ENCODE results near the gene PRDX3.
A peak's percentile ranks its signal among the peaks of the same experiment; 100 is the strongest.
"Not testable (repeated sequence)": the region's sequence is repeated elsewhere in the genome, so short reads cannot be mapped to it uniquely, and the experiment has no call there.

PRDX3 gene

DNA sequence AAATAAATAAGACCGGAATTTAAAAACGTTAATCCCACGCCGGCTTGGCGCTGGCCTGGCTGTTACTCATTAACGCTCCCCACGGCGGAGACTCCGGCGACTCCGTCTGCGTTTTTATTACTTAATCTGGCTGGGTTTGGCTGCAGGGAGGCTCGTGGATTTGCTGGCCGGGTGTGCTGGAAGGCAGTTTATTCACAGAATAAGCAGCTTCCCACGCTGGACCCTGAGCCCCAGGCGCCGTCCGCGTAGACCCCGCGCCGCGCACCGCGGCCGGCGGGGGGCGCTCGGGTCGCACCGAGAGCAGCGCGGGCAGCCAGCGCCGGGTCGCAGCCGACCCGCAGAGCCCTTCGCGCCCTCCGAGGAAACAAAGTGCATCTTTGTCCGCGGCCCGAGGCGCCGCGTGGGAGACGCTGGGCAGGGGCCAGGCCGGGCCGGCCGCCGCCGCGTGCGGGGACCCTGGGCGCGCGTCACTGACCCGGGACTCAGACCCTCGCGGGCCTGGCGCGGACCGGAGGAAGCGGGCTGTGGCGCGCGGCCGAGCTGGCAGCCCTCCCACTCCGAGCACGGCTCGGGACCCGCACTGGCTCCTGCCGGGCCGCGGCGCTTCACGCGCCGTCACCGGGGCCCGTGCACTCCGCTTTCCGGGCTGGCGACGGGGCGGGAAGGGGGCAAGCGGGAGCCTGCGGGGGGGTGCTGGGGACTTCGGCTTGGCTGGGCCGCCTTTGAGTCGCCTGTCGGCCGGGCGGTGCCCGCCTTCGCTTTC is 28.2 kb upstream of the PRDX3 start:
- DNase-seq (ENCODE audit: low spot score) = peak; percentile 69

DNA sequence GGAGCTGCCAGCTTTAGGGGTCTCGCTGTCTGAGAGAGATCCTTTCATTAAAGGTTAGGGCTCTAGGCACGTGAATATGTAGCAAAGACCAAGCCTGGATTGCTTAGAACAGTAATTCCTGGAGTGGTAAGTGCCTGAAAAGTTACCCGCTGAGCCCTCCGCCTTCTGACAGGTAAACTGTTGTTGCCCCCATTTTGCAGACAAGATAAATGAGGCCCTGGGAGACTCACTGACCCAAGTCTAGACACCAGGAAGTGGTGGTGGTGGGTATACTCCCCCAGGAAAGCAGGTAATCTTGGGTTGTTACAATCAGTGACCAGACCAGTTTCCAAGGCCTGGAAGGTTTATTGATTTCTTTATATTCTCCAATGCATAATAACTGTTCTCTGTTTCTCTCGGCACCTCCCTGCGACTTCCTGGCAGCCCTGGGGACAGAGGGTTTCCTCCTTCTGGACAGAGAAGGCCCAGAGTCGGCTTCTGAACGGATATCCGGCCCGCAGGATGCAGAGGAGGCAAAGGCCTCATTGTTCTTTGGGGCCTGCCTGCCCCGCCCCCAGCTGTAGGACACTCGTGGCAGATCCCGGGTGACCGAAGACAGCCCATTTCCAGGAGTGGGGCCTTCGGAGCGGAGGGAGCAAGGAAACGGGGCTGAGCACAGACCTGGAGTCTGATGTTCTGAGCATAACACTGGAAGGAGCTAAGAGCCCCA is 27.4 kb upstream of the PRDX3 start:
- DNase-seq (ENCODE audit: low spot score) = peak; percentile 73

DNA sequence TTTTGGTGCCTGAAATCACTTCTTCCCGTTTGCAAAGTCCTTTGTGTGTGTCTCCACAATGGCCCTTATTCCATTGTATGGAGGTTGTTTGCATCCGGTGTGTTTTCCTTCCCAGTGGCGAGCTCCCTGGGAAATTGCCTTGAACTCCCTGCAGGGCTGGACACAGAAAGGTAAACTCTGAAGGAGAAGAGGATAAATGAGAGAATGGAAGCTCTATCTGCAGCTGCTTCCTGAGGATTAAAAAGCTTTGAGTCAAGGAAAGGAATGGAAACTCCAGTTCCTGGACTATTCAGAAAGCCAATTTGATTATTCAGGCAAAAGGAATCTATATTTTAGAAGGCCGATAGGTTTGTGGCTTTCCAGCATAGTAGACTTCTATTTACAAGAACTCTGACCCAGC is 24.4 kb upstream of the PRDX3 start:
- DNase-seq (ENCODE audit: low spot score) = no peak

DNA sequence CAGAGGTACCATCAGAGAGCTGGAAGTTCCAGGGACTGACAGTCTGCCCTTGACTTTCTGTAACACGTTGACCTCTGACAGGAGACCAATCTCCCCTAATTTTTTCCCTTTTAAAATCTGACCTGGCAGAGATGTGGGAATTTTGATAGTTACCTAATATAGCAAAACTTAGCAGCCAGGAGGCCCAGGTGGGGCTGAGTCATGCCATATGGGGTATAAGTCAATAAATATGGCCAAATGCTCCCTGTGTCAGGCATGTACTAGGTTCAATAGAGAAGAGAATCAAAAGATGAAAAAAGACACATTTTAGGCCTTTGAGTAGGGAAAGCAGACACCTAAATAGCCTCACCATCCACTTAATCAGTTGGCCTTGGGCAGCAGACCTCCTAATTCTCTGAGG is 22.6 kb upstream of the PRDX3 start:
- no peak for DNase-seq (ENCODE audit: low spot score)

DNA sequence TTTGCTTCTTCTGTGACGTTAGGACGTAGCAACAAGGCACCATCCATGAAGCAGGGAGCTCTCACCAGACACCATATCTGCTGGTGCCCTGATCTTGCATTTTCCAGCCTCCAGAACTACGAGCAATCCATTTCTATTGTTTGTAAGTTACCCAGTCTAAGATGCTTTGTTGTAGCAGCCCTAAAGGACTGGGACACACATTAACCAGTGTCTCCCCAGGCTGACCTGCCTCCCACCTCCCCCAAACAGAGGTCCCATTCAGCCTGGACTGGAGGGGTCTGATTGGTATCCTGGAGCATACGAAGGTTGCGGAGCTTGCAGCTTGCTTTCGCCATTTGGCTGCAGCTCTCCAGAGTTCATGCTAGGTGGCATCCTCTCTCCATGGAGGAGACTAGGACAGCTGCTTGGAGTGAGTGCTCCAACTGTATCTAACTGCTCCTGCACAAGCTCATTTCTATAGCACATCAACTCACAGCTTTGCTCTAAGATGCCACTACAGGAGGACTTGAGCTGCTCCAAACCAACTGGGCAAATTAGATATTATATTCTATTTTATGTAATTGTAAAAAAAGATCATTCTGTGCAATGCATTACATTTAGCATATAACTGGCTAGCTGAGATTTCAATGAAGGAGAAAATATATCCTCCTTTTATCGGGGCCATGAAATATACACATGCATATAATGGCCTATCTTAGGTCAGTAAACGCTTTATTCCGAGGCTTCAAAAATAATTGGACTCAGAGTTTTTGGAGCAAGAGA is 20.8 kb upstream of the PRDX3 start:
- DNase-seq (ENCODE audit: low spot score) = peak; percentile 87

DNA sequence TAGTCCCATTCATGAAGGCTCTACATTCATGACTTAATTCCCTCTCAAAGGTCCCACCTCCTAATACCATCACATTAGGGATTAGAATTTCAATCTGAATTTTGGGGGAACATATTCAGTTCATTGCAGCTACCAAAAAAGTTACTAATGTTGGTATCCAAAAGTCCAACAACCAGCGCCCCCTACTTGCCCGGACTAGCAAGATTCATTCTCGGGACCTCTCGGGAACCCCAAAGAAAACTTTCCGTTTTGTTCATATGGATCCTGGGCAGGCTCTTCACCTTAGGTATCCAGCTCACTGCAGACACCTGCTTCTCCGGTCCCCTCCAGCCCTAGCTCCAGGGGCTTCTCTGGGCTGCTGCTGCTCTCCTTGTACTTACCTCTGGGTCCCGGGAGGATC is 19.8 kb upstream of the PRDX3 start:
- no peak for DNase-seq (ENCODE audit: low spot score)

DNA sequence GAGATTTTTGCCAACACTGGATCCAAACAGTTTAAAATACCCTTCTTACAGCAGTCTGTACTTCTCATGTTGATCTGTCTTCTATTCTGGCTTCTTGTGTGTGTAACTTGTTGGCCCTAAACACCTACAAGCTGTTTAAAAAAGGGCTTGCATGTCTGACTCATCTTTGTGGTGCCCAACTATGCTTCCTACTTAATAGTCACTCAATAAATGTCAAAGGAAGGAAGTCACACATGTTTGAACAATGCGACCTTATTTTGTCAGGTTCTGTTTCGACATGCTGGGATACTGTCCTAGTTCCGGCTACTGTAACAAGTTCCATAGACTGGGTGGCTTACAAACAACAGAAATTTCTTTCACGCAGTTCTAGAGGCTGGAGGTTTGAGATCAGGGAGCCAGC is 19.3 kb upstream of the PRDX3 start:
- no peak for DNase-seq (ENCODE audit: low spot score)

DNA sequence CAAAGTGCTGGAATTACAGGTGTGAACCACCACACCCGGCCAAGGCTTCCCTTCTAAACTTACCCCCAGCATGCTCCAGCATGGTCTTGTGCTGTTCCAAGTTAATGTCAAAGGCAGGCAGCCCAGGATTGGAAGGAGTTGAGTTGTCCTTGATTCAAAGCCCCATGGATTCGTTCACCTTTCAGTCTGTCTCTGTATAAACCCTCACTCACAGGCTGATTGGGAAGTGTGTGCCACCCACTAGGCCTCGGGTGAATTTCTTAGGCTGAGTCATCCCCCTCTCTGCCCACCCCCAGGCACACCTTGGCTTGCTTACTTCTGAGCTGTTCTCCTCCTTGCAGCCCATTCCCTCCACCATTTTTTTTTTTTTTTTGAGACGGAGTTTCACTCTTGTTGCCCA is 13.3 kb upstream of the PRDX3 start:
- no peak for DNase-seq (ENCODE audit: low spot score)

DNA sequence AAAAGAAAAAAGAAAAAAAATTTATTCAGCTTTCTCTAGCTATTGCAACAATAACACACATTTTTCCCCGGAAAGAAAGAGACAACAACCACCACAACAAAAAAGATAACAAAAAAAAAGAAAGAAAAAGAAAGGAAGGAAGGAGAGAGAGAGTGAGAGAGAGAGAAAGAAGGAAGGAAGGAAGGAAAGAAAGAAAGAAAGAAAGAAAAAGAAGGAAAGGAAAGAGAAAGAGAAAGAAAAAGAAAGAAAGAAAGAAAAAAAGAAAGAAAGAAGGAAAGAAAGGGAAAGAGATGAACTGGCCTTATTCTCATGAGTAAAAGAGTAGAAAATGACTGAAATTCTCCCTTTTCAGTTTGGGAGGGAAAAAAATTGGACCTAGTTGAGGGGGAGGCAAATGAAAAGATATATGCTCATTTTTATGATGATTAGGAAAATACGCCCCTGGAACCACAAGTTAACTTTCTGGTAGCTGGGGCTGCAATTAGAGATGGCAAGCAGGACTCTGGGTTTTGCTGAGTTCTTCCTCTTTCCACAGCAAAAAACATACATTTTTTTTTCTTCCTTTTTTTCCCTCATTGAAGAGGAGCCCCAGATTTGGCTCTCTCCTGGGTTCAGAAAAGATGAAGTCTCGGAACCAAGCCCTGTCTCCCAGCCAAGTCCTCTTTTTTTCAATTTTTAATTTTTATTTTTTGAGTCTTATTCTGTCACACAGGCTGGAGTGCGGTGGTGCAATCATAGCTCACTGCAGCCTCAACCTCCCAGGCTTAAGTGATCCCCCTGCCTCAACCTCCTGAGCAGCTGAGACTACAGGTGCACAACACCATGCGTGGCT is 12.6 kb upstream of the PRDX3 start:
- DNase-seq (ENCODE audit: low spot score) = no peak

DNA sequence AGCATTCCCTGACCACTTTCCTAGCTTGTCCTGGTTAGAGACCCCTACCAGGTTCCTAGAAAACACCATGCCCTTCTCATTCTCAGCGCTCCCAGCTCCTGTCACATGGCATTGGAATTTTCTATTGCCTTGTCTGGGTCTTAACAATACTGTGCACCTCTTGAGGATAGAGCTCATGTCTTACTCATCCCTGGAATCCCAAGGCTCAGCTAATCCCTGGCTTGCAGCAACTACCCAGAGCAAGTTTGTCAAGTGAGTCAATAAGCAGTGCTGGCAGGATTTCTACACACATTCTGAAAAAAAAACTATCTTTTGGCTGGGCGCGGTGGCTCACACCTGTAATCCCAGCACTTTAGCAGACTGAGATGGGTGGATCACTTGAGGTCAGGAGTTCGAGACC is 11.7 kb upstream of the PRDX3 start:
- DNase-seq (ENCODE audit: low spot score) = no peak

DNA sequence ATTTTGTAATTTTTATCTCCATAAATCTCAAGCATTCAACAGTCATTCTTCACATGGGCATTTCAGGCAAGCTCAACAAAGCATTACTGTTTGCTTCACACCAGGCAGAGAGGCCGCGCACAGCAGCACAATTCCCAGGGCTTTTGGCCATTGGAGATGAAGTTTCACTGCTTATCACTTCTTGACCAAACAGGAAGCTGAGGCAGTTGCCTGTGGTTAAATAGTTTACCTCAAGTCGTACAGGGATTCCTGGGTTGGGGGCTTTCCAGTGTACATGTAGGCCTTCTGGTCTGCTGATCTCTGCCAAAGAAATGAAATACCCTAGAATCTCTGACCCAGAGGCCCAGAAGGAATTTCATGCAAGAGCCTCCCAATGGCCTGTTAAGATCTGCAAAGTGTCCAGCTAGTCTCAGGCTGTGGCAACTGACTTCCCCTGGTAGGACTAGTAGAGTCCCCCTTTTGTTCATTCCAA is 11.2 kb upstream of the PRDX3 start:
- no peak for DNase-seq (ENCODE audit: low spot score)

DNA sequence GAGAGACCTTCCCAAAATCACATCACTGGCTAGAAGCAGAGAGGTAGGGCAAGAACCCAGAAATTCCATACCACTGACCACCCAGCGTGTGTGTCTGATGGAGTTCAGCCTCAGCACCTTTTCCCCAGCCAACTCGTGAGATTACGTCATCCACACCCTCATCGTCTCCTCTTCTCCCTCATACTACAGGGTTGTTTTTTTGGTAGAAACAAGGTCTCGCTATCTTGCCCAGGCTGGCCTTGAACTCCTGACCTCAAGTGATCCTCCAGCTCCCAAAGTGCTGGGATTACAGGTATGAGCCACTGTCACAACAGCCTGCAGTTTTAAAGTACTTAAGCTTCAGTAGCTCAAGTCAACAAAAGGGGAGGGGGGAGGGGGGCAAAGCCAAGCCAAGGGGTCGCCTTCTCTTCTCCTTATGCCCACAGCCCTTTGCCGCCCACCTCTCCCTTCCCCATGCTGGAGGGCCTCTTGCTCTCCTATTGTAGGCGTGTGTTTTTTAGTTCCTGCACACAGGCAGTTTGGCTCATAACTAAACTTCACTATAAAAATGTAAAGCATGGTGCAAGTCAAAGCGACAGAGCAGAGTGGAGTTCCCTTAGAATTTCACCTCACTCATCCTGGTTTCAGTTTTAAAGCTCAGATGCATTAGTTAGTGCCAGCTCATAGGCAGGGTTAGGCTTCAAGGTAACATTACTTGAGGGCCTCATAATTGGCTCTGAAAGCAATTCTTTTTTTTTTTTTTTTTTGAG is 5.2 kb upstream of the PRDX3 start:
- DNase-seq (ENCODE audit: low spot score) = no peak

DNA sequence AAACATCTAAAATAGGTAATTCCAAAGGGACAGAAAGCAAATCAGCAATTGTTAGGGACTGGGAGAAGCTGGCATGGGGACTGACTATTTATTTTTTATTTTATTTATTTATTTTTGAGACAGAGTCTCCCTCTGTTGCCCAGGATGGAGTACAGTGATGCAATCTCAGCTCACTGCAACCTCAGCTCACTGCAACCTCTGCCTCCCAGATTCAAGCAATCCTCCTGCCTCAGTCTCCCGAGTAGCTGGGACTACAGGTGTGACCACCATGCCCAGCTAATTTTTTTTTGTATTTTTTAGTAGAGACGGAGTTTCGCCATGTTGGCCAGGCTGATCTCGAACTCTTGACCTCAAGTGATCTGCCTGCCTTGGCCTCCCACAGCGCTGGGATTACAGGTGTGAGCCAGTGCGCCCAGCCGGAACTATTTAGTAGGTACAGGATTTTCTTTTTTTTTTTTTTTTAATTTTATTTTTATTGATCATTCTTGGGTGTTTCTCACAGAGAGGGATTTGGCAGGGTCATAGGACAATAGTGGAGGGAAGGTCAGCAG is 2.3 kb upstream of the PRDX3 start:
- not testable (repeated sequence) for DNase-seq (ENCODE audit: low spot score)

DNA sequence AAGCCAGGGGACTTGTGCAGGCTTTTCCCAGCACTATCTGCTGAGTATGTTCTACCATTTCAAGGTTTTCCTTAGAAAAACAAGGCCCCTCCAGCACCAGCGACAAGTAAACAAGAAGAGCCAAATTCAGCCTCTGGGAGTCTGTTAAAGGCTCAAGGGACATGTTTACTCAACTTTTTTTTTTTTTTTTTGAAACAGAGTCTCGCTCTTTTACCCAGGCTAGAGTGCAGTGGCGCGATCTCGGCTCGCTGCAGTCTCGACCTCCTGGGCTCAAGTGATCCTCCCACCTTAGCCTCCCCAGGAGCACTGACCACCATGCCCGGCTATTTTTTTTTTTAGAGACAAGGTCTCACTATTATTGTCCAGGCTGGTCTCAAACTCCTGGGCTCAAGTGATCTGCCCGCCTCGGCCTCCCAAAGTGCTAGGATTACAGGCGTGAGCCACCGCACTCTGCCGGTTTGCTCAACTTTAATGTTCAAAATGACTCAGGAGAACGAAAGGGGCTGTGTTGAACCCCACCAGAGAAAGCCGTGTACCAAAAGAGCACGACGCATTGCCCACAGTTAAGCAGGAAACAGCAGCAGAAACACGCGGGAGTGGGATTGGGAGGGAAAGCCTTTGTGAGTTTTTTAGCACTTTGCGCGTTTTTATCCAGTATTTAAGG is 772 bp downstream of the PRDX3 start:
- DNase-seq (ENCODE audit: low spot score) = no peak

DNA sequence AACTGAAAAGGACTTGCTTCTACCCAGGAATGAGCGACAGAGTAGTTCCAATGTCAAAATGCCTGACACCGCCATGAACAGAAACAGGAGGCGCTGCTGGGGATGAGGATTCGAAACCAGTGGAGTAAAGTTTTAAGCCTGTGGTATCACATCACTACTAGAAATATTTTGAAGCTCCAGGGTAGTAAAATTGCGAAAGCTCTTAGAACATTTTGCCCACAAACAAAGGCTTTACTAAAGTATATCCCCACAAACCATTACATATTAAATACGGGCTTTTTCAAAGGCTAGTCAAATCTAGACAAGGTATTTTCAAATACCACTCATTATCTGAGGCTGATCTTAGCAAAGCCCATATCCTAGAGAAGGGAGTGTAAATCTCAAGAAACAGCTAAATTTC is 2.4 kb downstream of the PRDX3 start:
- DNase-seq (ENCODE audit: low spot score) = no peak

DNA sequence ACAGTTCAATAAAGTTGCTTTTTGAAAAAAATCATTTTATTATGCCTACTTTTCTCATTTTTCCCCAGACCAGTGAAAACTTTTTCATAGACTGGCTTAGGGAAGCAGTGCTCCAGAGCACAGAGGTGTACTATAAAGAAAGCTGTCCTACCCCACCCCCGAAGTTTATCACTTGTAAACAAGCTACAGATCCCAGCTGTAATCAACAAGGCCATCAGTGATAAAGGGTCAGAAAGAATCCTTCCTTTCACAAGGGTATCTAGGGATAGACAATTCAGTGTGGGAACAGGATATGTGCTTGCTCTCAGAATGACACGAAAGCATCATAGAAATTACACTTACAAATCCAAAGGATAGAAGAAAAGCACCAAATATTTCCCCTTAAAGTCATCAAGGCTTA is 4.5 kb downstream of the PRDX3 start:
- DNase-seq (ENCODE audit: low spot score) = no peak

DNA sequence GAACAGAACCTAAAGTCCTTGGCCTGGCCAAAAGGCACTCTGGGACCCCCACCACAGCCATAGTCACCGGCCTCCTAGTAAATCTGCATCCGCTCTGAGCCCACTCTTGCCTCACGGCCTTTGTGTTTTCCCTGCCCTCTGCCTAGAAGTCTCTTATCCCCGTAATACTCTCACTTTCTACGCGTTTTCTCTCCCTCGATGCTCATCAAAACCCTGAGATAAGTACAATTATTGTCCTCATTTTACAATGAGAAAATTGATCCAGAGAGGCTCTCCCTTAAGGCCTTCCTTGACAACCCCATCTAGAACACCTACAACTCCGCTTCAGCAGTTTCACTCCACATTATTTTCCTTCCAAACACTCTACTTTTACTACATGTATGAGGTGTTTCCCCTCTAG is 11.6 kb downstream of the PRDX3 start:
- DNase-seq (ENCODE audit: low spot score) = no peak

DNA sequence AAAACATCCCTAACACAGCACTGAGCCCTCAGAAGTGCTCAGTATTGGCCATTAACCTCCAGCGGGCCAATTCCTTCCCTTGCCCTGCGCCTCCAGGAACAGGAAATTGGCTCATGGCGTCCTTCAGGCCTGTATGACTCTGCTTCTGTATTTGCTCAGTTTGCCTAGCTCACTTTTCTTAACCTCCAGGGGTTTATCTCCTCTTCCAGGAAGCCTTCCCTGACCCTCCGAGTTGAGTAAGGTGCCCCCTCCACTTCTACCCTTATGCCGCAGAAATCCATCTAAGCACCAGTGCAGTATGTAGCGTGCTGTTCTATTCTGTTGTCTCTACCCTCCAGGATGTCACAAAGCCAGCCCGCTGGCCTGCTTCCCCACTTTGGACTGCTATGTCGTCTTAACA is 12.0 kb downstream of the PRDX3 start:
- no peak for DNase-seq (ENCODE audit: low spot score)

DNA sequence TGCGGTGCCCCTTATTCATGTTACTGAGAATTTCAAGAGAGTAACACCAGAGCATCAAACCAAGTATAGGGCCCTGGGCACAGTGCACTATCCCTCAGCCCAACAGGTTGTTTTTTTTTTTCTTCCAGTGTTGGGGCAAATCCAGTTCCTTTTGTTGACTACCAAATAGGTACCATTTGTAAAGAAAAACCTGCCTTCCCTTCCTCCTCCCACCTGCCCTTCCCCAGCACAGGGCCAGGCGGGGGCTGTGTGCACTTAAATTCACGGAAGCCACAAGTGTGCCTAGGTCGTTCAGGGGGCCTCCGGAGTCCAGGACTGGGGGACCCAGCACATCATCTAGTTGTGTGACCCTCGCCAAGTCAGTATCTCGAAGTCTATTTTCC is 12.5 kb downstream of the PRDX3 start:
- DNase-seq (ENCODE audit: low spot score) = no peak

Data from SK-N-DZ (cell line).